Progenitor cell of endocrine pancreas (in vitro differentiated cells): ENCODE measurements around the gene SCAF11. TPM values are rescaled to one million over a fixed set of nuclear protein-coding genes. Genes with fewer than 3 reads are reported as not detected.

Experiments used
- DNase-seq: peaks from one replicate; pipeline ENCODE4 v3.0.0; 2021; ENCODE audit warnings: low spot score; ENCODE audit not compliant: unreplicated experiment
- H3K27ac Mint-ChIP-seq: 2 replicates; pipeline ENCODE4 v1.8.0; 2021; ENCODE audit warnings: mild to moderate bottlenecking, moderate library complexity, mixed read lengths
- H3K27me3 Mint-ChIP-seq: 2 replicates; pipeline ENCODE4 v1.8.0; 2021; ENCODE audit warnings: mixed read lengths
- H3K36me3 Mint-ChIP-seq: 2 replicates; pipeline ENCODE4 v1.8.0; 2022; ENCODE audit warnings: mixed read lengths; ENCODE audit not compliant: insufficient read depth
- H3K4me1 Mint-ChIP-seq: 2 replicates; pipeline ENCODE4 v1.8.0; 2021; ENCODE audit warnings: low read depth, mixed read lengths
- H3K4me3 Mint-ChIP-seq: 2 replicates; pipeline ENCODE4 v1.8.0; 2021; ENCODE audit warnings: low read depth, mild to moderate bottlenecking, moderate library complexity, mixed read lengths
- H3K9me3 Mint-ChIP-seq: 2 replicates; pipeline ENCODE4 v1.8.0; 2021; ENCODE audit warnings: low read depth, mixed read lengths
- total RNA-seq: library from RNA; stranded (reverse); gene quantifications from 2 replicates; pipeline ENCODE4 v1.2.1, GENCODE V29; 2021
- TF ChIP-seq, protein P1 (sequence below): fragments of 200-600 bp; sonication (generic); IDR thresholded peaks from one replicate; pipeline ENCODE4 v1.5.0; 2021; ENCODE audit warnings: antibody characterized with exemption, mild to moderate bottlenecking; ENCODE audit not compliant: unreplicated experiment

The SCAF11 gene
- total RNA-seq, 1 donor from 2014 or later = 113 TPM

GRCh38 chr12:45915405-45915804, 75.0 kb downstream of the SCAF11 start:
- Mint-ChIP-seq H3K9me3 (no peaks in the 10 kb centered on the region), H3K4me3 (no peak overlapping the region), H3K27me3 (no peaks in the 10 kb centered on the region), H3K4me1 (no peaks in the 10 kb centered on the region), H3K27ac (no peak overlapping the region), H3K36me3 (peaks cover 8% of the 10 kb centered on the region)
- TF ChIP-seq, protein P1, sequence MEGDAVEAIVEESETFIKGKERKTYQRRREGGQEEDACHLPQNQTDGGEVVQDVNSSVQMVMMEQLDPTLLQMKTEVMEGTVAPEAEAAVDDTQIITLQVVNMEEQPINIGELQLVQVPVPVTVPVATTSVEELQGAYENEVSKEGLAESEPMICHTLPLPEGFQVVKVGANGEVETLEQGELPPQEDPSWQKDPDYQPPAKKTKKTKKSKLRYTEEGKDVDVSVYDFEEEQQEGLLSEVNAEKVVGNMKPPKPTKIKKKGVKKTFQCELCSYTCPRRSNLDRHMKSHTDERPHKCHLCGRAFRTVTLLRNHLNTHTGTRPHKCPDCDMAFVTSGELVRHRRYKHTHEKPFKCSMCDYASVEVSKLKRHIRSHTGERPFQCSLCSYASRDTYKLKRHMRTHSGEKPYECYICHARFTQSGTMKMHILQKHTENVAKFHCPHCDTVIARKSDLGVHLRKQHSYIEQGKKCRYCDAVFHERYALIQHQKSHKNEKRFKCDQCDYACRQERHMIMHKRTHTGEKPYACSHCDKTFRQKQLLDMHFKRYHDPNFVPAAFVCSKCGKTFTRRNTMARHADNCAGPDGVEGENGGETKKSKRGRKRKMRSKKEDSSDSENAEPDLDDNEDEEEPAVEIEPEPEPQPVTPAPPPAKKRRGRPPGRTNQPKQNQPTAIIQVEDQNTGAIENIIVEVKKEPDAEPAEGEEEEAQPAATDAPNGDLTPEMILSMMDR = no peak
- no peak for DNase-seq

GRCh38 chr12:45914090-45914489, 76.3 kb downstream of the SCAF11 start:
- Mint-ChIP-seq H3K4me1 (peaks cover 5% of the 10 kb centered on the region), H3K4me3 (no peak overlapping the region), H3K27me3 (no peaks in the 10 kb centered on the region), H3K9me3 (no peaks in the 10 kb centered on the region), H3K27ac (no peak overlapping the region), H3K36me3 (peaks cover 8% of the 10 kb centered on the region)
- TF ChIP-seq, protein P1 = no peak
- no peak for DNase-seq

DNA sequence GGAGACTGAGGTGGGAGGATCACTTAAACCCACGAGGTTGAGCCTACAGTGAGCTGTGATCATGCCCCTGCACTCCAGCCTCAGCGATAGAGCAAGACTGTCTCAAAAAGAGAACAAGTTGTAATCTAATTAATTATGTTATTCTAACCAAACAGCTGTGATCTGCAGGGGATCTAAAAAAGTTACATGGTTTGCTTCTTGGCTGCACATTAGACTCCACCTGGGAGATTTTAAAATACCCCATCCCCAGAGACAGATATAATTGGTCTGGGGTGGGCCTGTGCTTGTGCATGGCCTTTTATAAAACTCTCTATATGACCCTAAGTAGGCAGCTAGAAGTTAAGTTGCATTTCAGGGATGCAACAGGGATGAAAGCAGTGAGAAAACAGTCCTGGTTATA, 76.7 kb downstream of the SCAF11 start:
- H3K4me3 Mint-ChIP-seq = no peak overlapping the region
- no peak for DNase-seq
- no peaks in the 10 kb centered on the region for H3K9me3 Mint-ChIP-seq
- peaks cover 8% of the 10 kb centered on the region for H3K36me3 Mint-ChIP-seq
- no peak overlapping the region for H3K27ac Mint-ChIP-seq
- TF ChIP-seq, protein P1 = no peak
- peaks cover 5% of the 10 kb centered on the region for H3K4me1 Mint-ChIP-seq
- no peaks in the 10 kb centered on the region for H3K27me3 Mint-ChIP-seq

DNA sequence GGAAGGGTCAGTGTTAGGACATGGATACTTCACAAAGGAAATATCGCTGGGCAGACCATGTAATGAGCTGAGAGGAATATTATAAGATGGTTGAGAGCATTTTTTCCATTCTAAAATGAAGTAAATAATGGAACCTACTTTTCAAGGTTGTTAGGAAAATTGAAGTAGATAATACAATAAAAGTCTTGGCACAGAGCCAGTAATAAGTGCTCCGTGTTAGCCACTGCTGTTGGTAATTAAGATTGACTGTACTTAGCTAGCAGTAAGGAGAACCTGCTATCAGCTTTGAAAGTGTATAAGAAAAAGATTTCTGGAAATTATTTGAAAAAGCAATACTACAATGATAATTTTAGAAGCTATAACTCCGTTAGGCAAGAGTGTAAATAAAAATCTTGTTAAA, 77.6 kb downstream of the SCAF11 start:
- TF ChIP-seq, protein P1 = no peak
- Mint-ChIP-seq H3K4me1 (peaks cover 5% of the 10 kb centered on the region), H3K9me3 (no peaks in the 10 kb centered on the region), H3K36me3 (peaks cover 4% of the 10 kb centered on the region), H3K27me3 (no peaks in the 10 kb centered on the region), H3K27ac (no peak overlapping the region), H3K4me3 (no peak overlapping the region)
- no peak for DNase-seq

DNA sequence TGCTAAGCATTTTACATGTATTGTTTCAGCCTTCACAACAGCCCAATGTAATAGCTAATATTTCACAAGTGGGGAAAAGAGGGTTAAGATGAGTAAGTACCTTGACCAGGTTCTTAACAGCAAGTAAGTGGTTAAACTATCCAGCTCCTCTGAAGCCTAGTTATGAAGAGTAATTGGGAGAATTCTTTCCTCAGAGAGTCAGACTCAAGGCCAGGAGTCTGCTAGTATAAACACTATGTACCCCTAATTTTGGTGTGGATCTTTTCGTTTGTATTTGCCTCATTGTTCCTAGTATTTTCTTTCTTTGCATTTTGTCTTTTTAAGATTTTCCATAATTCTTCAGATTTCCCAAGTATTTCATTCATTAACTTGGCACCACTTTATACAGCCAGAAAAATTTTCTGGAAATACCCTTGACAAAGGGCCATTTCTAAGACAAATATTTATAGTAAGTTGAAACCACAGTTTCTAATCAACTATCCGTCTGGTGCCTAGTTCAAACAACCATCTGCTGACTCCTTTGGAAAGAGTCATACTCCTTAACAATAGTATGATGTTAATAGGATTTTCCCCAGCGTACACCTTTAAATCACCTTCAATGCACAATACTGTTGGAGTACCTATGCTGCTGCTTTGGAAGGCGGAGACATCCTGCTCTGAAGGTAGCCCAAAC, 81.2 kb downstream of the SCAF11 start:
- H3K27ac Mint-ChIP-seq = peak overlapping the region; percentile 8

More for the DNA sequence above, 81.2 kb downstream of the SCAF11 start:
- Mint-ChIP-seq H3K27me3 (no peaks in the 10 kb centered on the region), H3K9me3 (no peaks in the 10 kb centered on the region), H3K4me3 (no peak overlapping the region), H3K4me1 (peaks cover 5% of the 10 kb centered on the region), H3K36me3 (peaks cover 8% of the 10 kb centered on the region)
- TF ChIP-seq, protein P1 = no peak
- DNase-seq = no peak
